AG04450 (cell line): ENCODE measurements around the gene CFAP54. TPM values are rescaled to one million over a fixed set of nuclear protein-coding genes. Genes with fewer than 3 reads are reported as not detected.

Source experiments
- CTCF ChIA-PET: fragments of 300-600, 350-600 bp; formaldehyde crosslinking; extraction: SDS; loops from one replicate; lab custom pipeline; 2022; ENCODE audit warnings: antibody characterized with exemption, inconsistent platforms; lab: Charles Lee
- POLR2A ChIA-PET: fragments of 350-600 bp; formaldehyde crosslinking; extraction: SDS; loops from one replicate; lab custom pipeline; 2021; ENCODE audit warnings: antibody characterized with exemption, inconsistent platforms; lab: Yijun Ruan, JAX
- DNase-seq: peaks from one replicate; pipeline ENCODE4 v3.0.0-alpha.2; 2011; ENCODE audit warnings: low read depth, low spot score
- H3K27ac ChIP-seq: one replicate; pipeline ENCODE4 v1.5.1; 2012; ENCODE audit warnings: low read depth, low read length, control low read depth
- H3K27me3 ChIP-seq: one replicate; pipeline ENCODE4 v1.6.0; 2012; ENCODE audit warnings: low read length; ENCODE audit not compliant: control insufficient read depth, insufficient read depth
- H3K4me3 ChIP-seq: 2 replicates; pipeline ENCODE4 v1.5.1; 2011; ENCODE audit warnings: mild to moderate bottlenecking, low read depth, low read length, control low read depth
- H3K9me3 ChIP-seq: 2 replicates; pipeline ENCODE4 v1.5.1; 2012; ENCODE audit warnings: low read length; ENCODE audit not compliant: control insufficient read depth, insufficient read depth
- polyA plus RNA-seq: library from polyadenylated mRNA; depleted of rRNA; stranded (reverse); fragments of >200 nt; gene quantifications from 2 replicates; pipeline ENCODE4 v1.2.3, GENCODE V29; 2011; rRNA removed
- TF ChIP-seq, protein P1 (sequence below): IDR thresholded peaks from 2 replicates; pipeline ENCODE4 v1.5.1; 2011; ENCODE audit warnings: low read depth, low read length, control low read depth, inconsistent platforms

CFAP54 gene
- polyA plus RNA-seq, 1 experiment, result 0.82 TPM

DNA sequence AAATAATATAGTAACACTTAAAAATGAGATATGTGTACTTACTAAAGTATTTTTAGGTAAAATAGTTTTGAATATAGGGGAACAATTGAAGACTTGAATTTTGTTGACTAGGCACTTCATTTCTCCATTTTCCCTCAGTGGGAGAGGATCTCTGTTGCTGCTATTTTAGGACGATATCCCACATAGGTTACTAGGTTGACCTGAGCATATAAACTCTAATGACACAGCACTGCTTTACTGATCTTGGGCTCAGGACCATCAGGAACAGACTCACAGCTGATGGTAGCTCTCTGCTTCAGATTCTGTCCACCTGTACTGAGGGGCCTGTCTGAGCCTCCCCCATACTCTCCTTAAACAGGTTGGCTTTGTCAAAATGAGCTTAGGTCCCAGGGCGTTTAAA lies 423.6 kb downstream of the CFAP54 start:
- no peak for DNase-seq
- Histone ChIP-seq H3K4me3 (no peak overlapping the region), H3K9me3 (no peaks in the 10 kb centered on the region), H3K27me3 (no peaks in the 10 kb centered on the region), H3K27ac (no peak overlapping the region)
- TF ChIP-seq, protein P1, sequence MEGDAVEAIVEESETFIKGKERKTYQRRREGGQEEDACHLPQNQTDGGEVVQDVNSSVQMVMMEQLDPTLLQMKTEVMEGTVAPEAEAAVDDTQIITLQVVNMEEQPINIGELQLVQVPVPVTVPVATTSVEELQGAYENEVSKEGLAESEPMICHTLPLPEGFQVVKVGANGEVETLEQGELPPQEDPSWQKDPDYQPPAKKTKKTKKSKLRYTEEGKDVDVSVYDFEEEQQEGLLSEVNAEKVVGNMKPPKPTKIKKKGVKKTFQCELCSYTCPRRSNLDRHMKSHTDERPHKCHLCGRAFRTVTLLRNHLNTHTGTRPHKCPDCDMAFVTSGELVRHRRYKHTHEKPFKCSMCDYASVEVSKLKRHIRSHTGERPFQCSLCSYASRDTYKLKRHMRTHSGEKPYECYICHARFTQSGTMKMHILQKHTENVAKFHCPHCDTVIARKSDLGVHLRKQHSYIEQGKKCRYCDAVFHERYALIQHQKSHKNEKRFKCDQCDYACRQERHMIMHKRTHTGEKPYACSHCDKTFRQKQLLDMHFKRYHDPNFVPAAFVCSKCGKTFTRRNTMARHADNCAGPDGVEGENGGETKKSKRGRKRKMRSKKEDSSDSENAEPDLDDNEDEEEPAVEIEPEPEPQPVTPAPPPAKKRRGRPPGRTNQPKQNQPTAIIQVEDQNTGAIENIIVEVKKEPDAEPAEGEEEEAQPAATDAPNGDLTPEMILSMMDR, result no peak
- ChIA-PET CTCF (interaction anchor here (0.7 to 1.4 kb wide), 3 partner anchors 64 to 1486 kb away, joined by 3 to 6 read pairs (median 3); no protein-coding TSS in a partner anchor), POLR2A (interaction anchor here (0.5 kb wide), 1 partner anchor 192 kb away, joined by 3 read pairs; no protein-coding TSS in a partner anchor)

DNA sequence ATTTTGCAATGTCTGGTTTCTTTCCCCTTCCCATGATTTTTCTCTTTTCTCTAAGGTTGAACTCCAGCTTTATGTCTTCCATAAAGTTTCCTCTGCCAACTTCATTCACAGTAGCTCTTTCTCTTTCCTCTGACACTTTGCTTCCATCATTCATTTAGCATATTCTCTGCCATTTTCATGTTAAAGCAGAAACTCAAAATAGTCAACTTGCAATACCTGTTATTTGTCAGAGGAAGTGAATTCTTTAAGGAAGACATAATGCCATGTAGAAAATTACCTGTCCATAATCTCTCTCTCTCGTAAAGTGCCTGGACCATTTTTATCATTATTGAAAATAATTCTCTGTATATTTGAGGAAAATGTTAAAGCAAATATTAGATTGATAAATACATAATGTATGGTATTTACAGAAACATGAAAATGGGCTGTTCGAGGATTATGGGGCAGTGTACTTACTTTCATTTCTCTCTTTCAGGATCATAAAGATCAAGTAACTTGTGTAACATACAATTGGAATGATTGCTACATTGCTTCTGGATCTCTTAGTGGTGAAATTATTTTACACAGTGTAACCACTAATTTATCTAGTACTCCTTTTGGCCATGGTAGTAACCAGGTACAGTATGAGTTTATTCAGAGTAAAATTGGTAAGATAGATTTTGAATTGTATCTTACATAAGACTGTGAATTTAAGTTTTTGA lies 430.3 kb downstream of the CFAP54 start:
- Histone ChIP-seq H3K4me3 (no peak overlapping the region), H3K27ac (no peak overlapping the region), H3K9me3 (no peaks in the 10 kb centered on the region), H3K27me3 (no peaks in the 10 kb centered on the region)
- no peak for DNase-seq
- TF ChIP-seq, protein P1, result no peak
- POLR2A ChIA-PET, result no interaction called here
- CTCF ChIA-PET, result no interaction called here

Other genes starting within 250 kb of the CFAP54 start
- gene CDK17, start 89.1 kb upstream of the CFAP54 start, polyA plus RNA-seq, result 50.2 and 67.8 TPM in 2 replicates